RWPE1 (cell line): ENCODE data around the gene DVL1.
"Not testable (repeated sequence)": the region's sequence is repeated elsewhere in the genome, so short reads cannot be mapped to it uniquely, and the experiment has no call there.

Source experiments
- CTCF ChIA-PET: fragments of 350-600 bp; sonication (Branson Sonifier 250); formaldehyde crosslinking; extraction: SDS; loops from one replicate; lab custom pipeline; 2021; lab: Yijun Ruan, JAX
- POLR2A ChIA-PET: fragments of 400-600 bp; formaldehyde crosslinking; extraction: SDS; loops from one replicate; lab custom pipeline; 2020; ENCODE audit warnings: antibody characterized with exemption; ENCODE audit not compliant: low non-redundant PET; lab: Yijun Ruan, JAX
- DNase-seq: peaks from one replicate; pipeline ENCODE4 v3.0.0; 2012; ENCODE audit warnings: low spot score
- H3K27ac ChIP-seq: fragments of 450-650 bp; 2 replicates; pipeline ENCODE4 v1.5.1; 2017
- TF ChIP-seq, protein P1 (sequence below): fragments of 450-650 bp; conservative IDR thresholded peaks from 2 replicates; pipeline ENCODE4 v1.5.1; 2017; ENCODE audit warnings: low read depth, mild to moderate bottlenecking

Gene DVL1

DNA sequence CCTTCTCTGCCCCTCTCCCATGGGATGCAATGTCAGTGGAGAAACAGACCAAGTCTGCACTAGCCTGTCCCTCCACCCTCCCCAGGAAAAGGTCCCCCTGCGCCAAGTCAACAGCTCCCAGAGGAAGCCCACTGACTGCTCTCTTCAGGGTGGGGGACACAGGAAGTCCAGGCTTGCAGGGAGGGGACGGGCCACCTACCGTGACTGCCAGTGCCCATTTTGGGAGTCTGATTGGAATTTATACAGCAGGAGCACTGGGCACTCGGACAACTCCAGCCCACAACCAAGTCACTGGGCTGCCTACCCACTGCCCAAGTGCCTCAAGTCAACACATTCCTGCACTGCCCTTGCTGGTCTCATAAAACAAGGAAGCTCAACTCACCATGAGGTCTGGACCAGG is 43.8 kb upstream of the DVL1 start:
- TF ChIP-seq, protein P1, sequence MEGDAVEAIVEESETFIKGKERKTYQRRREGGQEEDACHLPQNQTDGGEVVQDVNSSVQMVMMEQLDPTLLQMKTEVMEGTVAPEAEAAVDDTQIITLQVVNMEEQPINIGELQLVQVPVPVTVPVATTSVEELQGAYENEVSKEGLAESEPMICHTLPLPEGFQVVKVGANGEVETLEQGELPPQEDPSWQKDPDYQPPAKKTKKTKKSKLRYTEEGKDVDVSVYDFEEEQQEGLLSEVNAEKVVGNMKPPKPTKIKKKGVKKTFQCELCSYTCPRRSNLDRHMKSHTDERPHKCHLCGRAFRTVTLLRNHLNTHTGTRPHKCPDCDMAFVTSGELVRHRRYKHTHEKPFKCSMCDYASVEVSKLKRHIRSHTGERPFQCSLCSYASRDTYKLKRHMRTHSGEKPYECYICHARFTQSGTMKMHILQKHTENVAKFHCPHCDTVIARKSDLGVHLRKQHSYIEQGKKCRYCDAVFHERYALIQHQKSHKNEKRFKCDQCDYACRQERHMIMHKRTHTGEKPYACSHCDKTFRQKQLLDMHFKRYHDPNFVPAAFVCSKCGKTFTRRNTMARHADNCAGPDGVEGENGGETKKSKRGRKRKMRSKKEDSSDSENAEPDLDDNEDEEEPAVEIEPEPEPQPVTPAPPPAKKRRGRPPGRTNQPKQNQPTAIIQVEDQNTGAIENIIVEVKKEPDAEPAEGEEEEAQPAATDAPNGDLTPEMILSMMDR = no peak
- no peak overlapping the region for H3K27ac ChIP-seq
- no peak for DNase-seq
- CTCF ChIA-PET = no interaction called here
- POLR2A ChIA-PET = no interaction called here

DNA sequence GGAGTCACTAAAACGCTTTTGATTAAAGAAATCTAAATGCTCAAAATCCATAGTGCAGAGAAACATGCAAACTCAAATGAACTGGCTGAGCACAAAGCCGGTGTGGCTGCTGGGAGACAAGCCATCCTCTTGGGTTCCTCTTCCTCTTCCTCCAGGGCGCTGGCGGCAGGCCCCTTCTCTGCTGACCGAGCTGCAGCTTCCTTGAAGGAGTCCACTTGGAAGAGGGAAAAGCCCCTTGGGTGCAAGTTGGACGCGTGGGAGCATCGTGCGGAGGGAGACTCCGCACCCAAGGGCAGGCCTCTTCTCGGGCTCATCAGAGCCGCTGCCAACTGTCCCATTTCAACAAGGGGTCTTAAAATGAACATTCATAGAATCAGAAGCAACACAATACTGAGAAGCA is 42.0 kb upstream of the DVL1 start:
- H3K27ac ChIP-seq = no peak overlapping the region
- POLR2A ChIA-PET = no interaction called here
- no peak for DNase-seq
- TF ChIP-seq, protein P1 = no peak
- CTCF ChIA-PET = no interaction called here

DNA sequence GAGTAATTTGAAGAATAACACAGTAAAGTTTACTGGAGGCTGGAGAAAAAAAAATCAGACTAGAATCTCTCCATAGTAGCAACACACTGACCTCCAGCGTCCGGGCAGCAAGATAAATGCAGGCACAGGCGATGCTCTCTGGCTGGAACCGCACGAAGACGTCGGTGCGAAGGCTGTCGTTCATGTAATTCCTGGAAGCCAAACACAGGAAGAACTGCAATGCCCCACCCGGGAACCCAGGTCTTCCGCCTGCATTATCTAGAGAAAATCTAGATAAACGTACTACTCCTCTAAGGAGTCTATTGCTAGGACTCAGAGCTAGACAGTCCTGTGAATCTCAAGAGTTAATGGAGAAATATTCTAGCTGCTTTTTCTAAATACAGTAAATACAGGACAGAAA is 41.5 kb upstream of the DVL1 start:
- CTCF ChIA-PET = interaction anchor here (0.7 kb wide), 1 partner anchor 15 kb away, joined by 4 read pairs; no protein-coding TSS in a partner anchor
- TF ChIP-seq, protein P1 = no peak
- DNase-seq = no peak
- no peak overlapping the region for H3K27ac ChIP-seq
- POLR2A ChIA-PET = no interaction called here

DNA sequence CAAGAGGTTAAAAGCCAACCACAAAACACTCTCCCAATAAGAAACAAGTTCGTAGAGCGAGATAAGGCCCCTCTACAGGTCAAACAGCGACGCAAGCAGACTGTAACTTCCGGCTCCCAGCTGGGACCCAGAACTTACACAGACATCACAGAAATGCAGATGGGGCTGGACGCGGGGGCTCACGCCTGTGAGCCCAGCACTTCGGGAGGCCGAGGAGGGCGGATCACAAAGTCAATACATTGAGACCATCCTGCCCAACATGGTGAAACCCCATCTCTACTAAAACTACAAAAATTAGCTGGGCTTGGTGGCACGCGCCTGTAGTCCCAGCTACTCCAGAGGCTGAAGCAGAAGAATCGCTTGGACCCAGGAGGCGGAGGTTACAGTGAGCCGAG is 38.9 kb upstream of the DVL1 start:
- ChIA-PET CTCF (no interaction called here), POLR2A (no interaction called here)
- TF ChIP-seq, protein P1 = no peak
- 0 out of 2 replicates have a peak overlapping the region, but pooled peaks have one; percentile 11 for H3K27ac ChIP-seq
- DNase-seq = no peak

DNA sequence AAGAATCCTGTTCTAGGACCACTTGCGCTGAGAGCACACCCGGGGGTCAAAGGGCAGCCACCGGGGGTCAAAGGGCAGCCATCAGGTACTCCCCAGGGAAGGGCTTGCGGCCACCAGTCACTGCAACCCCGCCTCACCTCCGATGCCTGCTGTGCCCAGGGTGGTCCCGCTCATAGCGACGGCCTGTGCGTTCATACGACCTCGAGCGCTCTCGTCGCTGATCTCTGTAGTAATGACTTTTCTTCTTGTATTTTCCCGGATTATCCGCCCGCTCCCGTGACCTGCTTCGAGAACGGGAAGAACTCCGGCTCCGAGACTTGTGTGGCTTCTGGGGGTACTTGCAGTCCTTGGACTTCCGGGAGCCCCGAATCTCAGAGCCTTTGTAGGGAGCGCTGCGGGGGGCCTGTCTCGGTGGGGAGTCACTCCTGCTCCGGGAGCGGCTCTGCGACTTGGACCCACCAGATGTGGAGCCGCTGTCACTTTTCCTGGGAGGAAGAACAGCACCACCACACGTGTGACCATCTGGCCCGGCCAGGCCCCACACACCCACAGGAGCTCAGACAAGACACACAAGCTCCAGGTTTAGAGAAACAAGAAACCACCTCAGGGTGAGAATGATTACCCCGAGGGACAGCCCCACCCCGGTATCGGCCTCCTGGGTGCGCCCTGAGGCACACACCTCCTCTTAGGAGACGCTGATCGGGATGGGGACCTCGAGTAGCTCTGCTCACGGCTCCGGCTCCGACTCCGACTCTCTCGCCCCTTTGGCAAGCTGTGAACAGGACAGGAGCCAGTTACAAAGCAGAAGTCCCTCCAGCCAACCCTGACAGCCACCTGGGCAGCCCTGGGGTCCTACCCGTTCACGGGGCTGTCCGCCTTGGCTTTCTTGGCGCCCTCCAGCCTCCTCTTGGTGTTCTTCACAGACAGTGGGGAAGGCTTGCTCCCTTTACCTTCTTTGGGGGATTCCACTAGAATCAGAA is 38.2 kb upstream of the DVL1 start:
- 0 out of 2 replicates have a peak overlapping the region, but pooled peaks have one; percentile 11 for H3K27ac ChIP-seq
- CTCF ChIA-PET = no interaction called here
- no peak for DNase-seq
- POLR2A ChIA-PET = no interaction called here
- TF ChIP-seq, protein P1 = no peak

DNA sequence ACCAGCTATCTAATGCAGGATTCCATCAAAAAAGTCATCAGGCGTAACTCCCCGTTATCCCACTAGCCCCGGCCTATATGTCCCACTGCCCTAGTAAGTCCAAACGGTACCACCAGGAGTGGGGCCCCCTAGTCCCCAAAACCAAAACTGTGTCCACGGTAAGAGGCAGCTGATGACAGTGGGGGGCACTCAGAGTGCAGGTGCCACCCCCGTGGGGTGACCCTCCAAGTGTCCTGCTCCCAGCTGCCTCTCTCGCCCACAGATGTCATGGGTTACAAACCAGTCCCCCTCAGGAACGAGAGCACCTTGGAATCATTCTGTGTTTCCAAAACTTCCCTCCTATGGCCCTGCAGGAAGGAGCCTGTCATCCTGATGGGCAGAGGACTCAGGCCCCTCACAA is 36.7 kb upstream of the DVL1 start:
- TF ChIP-seq, protein P1 = no peak
- ChIA-PET CTCF (no interaction called here), POLR2A (no interaction called here)
- no peak overlapping the region for H3K27ac ChIP-seq
- DNase-seq = no peak

DNA sequence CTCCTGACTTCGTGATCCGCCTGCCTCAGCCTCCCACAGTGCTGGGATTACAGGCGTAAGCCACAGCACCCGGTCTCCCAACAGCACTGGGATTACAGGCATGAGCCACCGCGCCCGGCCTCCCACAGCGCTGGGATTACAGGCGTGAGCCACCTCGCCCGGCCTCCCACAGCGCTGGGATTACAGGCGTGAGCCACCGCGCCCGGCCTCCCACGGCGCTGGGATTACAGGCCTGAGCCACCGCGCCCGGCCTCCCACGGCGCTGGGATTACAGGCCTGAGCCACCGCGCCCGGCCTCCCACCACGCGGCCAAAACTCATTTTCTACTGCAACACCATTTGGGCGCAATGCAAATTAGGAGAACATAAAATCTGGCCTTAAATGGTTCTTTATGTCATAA is 36.1 kb upstream of the DVL1 start:
- DNase-seq, POLR2A ChIA-PET, CTCF ChIA-PET: not testable (repeated sequence)
- peak overlapping the region; percentile 6; the same call in 1 of the 2 replicates for H3K27ac ChIP-seq
